G401 (cell line): ENCODE data around the gene STOML1. TPM values are rescaled to one million over a fixed set of nuclear protein-coding genes. Genes with fewer than 3 reads are reported as not detected.
"Not testable (repeated sequence)": the region's sequence is repeated elsewhere in the genome, so short reads cannot be mapped to it uniquely, and the experiment has no call there.

Experiments
- DNase-seq: peaks from one replicate; pipeline ENCODE4 v3.0.0-alpha.2; 2015; ENCODE audit warnings: low spot score
- in situ Hi-C: cut with HindIII; loops from 2 replicates; pipeline ENCODE4 v1.10.0; 2016; ENCODE audit warnings: low sequenced_read_pairs, mixed read lengths
- total RNA-seq: library from RNA; depleted of rRNA; stranded (reverse); fragments of >200 nt; shearing (Covaris generic); gene quantifications from 2 replicates; pipeline ENCODE4 v1.2.3, GENCODE V29; 2014; rRNA removed

Gene STOML1
- total RNA-seq, 1 experiment from 2014 or later: 6.0 TPM

- no peak for DNase-seq
- in situ Hi-C loops: no loop called here
These were observed 53.0 kb downstream of the STOML1 start for GRCh38 chr15:73939138-73939537.

GRCh38 chr15:73938516-73938915, 53.6 kb downstream of the STOML1 start:
- DNase-seq, in situ Hi-C loops: not testable (repeated sequence)

GRCh38 chr15:73937726-73938125, 54.4 kb downstream of the STOML1 start:
- in situ Hi-C loops: no loop called here
- DNase-seq: no peak

- no peak for DNase-seq
- in situ Hi-C loops: no loop called here
These were observed 54.8 kb downstream of the STOML1 start for GRCh38 chr15:73937296-73937695.

GRCh38 chr15:73936588-73937290, 55.4 kb downstream of the STOML1 start:
- no peak for DNase-seq
- in situ Hi-C loops: no loop called here

GRCh38 chr15:73936181-73936580, 55.9 kb downstream of the STOML1 start:
- DNase-seq: peak; percentile 15
- in situ Hi-C loops: no loop called here

GRCh38 chr15:73935547-73935946, 56.5 kb downstream of the STOML1 start:
- no peak for DNase-seq
- in situ Hi-C loops: no loop called here

- DNase-seq: no peak
- in situ Hi-C loops: no loop called here
These were observed 57.8 kb downstream of the STOML1 start for GRCh38 chr15:73934281-73934680.

GRCh38 chr15:73932381-73933191, 59.5 kb downstream of the STOML1 start:
- in situ Hi-C loops: no loop called here
- no peak for DNase-seq

GRCh38 chr15:73931441-73931840, 60.7 kb downstream of the STOML1 start:
- in situ Hi-C loops: no loop called here
- no peak for DNase-seq

GRCh38 chr15:73930790-73931281, 61.3 kb downstream of the STOML1 start:
- DNase-seq: no peak
- in situ Hi-C loops: no loop called here

- DNase-seq: no peak
- in situ Hi-C loops: no loop called here
These were observed 61.7 kb downstream of the STOML1 start for GRCh38 chr15:73930371-73930770.

GRCh38 chr15:73928971-73929627, 63.0 kb downstream of the STOML1 start:
- DNase-seq: no peak
- in situ Hi-C loops: no loop called here

Other genes starting within 250 kb of the STOML1 start
- gene INSYN1, start 238.9 kb downstream of the STOML1 start, total RNA-seq: 22.2 and 28.4 TPM in 2 replicates
- not detected in 2 replicates for gene TBC1D21, start 118.7 kb downstream of the STOML1 start, total RNA-seq
- gene LOXL1, start 65.8 kb downstream of the STOML1 start, total RNA-seq: 77.4 and 117 TPM in 2 replicates
- 5.8 and 8.7 TPM in 2 replicates for gene PML, start 2.4 kb upstream of the STOML1 start, total RNA-seq
- gene GOLGA6A, start 90.3 kb upstream of the STOML1 start, total RNA-seq: not detected in 2 replicates
- not detected in 2 replicates for gene ISLR2, start 138.3 kb upstream of the STOML1 start, total RNA-seq
- 3.4 and 5.7 TPM in 2 replicates for gene ISLR, start 181.4 kb upstream of the STOML1 start, total RNA-seq
- 17.2 and 23.9 TPM in 2 replicates for gene STRA6, start 210.5 kb upstream of the STOML1 start, total RNA-seq
- 3.5 and 16.8 TPM in 2 replicates for gene CCDC33, start 244.0 kb upstream of the STOML1 start, total RNA-seq